ENCODE data around the gene OSBPL10.

OSBPL10 gene

DNA sequence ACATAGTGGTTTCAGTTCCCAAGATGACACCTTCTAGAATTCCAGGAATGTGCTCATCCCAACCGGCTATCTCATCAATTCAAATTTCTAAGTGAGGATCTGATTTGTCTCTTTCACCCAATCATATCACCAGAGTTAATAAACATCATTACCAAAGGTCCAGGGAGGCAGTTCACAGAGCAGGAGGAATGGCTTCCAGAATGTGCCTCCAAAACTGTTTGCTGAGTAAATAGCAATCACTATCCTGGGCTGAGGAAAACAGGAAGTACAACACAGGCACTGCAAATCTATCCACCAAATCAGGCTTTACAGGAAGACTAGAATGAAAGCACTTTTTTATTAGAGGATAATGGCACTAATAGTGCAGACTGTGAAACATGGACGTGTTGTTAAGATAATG lies 61.5 kb downstream of the OSBPL10 start:
- DNase-seq, result no peak

DNA sequence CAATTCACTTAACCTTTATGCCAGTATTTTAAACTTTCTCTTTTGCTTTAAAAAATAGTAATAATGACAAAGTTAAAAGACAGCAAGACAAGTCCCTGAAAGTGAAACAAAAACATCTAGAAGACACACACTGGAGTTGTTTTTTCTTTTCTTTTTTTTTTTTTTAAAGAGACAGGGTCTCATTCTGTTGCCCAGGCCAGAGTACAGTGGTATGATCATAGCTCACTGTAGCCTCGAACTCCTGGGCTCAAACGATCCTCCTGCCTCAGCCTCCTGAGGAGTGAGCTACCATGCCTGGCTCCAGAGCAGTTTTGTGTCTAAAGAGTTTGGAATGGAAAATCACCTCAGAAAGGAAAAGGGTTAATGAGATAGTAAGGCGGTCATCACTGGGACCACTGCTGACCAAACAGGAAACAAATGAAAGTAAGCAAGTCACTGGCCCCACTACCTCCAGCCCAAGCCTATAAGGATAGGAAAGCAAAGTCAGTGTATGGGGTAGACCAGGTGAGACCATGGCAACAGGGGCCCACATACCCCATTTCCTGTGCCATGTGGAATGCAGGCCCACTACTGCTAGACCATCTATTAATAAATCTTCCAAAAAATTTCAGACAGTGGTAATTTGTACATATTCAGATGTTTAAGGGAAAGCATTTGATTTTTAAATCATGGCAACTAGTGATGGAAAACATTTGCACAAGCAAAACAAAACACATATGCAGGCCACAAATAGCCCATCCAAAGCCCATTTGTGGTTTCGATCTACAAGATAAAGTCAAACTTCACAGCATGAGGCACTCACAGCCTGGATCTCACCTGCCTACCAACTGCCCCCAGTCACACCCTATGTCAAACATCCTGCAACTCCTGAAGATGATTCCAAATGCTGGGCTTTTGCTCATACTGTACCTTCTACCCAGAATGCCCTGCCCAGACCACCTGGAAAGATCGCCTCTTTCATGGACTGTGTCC lies 62.6 kb downstream of the OSBPL10 start:
- no peak for DNase-seq

DNA sequence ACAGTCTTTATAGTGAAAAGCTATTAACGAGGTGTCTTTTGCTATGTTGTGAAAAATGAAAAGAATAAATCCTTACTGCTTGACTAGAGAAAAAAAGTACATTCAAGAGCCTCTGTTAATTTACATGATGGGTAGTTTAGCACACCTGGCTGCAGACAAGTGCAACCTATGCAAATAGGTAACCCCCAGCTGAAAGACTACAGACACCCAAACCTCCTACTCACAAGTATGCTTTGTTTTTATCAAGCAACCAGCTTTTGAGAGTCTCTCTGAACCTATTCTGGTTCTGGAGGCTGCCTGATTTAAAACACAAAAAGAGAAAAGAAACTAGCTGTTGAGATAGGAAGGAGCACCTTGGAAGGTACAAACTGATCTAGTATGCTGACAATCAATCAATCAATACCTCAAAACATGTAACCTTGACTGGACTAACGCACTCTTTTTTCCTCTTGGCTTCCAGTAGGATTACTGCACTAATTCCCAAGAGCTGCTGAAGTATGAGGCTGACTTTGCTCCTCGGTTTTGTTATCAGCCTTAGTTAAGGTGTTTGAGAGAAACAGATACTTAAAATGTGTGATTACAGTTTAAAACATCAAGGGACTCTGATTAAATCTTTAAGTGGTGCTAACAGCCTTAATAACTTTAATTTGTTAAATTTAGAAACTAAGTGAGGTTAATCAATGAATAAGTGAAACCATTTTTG lies 63.6 kb downstream of the OSBPL10 start:
- no peak for DNase-seq

- DNase-seq, result no peak
These were observed 69.4 kb downstream of the OSBPL10 start for GRCh38 chr3:31911643-31912042.

DNA sequence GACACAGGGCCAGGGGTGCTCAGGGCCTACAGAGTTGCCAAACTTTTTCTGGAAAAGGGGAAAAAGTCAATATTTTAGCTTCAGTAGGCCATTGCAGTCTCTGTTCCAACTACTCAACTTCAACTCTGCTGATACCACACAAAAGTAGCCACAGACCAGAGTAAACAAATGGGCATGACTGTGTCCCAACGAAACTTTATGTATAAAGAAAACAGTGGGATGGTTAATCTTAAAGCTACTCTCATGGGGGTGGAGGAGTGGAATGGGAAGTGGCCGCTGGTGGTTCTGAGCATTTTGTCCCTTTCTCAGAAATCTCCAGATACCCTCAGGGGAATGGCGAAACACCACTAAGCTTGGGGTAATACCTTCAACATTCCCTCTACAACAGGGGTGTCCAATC lies 69.9 kb downstream of the OSBPL10 start:
- DNase-seq, result no peak

- no peak for DNase-seq
These were observed 71.6 kb downstream of the OSBPL10 start for GRCh38 chr3:31909455-31909854.

GRCh38 chr3:31908391-31909097 lies 72.5 kb downstream of the OSBPL10 start:
- no peak for DNase-seq

DNA sequence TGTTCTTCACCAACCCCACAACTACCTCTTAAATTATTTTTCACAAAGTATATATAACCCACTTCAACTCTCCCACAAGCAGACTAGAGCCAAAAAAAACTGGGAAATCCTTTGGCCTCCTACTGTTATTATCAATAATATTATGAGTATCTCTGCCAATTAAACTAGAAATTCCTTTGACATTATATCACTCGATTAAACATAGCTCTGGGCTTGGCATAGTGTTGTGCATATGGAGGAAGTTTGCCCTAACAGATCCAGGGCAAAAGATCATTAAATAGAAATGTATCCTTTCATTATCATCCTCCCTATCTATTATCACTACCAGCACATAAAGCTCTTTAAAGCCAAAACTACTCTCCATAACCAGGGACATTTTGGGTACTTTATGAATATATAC lies 74.9 kb downstream of the OSBPL10 start:
- DNase-seq, result no peak

DNA sequence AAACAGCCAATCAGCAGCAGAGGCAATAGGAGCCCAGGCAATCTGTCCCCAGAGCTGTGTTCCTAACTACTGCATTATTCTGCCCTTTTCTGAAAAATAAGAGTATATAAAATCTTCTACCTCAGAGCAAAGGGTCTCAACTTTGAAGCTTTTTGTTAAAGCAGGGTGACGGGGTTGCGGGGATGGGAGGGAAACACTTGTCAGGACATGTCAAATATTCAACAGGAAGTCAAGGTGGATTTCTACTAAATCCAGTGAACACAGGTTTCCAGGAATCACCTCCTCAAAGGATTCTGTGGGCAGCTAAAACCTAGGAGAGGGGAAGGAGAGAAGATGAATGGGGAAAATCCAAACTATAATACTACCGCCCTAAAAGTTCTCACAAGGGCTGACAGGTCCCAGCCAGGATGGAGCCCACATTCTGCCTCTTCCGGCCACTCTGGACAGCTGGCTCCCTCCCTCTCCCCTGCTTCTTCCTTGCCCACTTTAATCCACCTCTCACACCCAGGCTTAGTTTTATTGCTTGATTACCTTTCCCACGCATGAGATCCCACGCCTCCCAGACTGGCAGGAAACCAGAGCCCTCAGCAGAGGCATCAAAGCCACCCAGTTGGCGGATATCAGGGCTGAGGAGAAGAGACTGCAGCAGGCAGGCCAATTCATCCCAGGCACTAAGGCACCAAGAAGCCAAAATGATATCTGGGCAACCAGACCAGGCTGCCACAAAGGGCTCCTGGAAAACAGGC lies 77.2 kb downstream of the OSBPL10 start:
- no peak for DNase-seq

DNA sequence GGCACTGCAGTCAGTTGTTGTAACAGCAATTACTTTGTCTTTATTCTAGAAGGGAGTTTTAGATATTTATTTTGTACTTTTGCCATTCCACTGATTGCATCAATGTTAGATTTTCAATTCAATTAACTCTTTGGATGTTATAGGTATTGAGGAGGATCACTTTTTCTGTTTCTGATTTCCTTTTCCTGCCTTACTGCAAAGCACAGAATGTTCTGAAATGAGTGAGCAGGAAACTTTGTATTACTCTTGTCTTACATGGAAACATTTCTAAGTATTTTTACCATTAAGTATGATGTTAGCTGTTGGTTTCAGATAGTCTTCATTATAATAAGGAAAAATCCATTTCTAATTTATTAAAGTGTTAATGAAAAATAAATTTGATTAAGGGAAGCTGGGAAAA lies 80.5 kb downstream of the OSBPL10 start:
- DNase-seq, result no peak

DNA sequence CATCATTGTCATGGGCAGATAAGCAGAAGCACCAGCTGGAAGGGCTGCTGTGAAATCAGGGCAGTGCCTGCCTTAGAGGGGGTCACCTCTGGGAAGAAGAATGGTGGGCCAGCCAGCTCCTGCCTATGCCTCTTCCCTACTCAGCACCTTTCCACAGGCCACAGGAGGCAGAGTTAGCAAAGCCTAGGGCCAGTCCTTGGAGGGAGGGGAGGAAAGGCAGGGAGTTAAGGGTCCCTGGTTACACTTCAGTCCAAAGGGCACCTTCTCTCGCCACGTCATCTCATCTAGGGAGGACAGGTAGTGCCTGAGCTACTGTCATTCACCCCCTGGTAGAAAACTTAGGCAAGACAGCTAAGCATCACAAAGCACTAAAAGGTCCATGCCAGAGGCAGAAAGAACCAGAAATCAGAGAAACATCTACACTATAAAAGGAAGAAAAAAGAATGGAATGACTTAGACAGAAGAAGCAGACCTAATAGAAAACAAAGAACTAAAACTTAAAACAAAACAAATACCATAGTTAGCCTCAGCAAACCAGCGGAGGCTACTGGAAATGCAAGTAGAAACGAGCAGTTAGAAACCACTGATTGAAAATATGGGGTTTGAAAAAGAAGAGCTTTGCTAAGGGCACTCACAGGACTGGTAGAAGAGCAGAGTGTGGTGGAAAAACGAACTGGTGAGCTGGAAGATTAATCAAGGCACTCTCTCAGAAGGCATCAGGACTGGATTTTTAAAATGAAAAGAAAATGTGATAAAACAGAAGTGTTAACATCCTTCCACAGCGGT lies 84.2 kb downstream of the OSBPL10 start:
- no peak for DNase-seq

- DNase-seq, result no peak
These were observed 85.0 kb downstream of the OSBPL10 start for GRCh38 chr3:31896026-31896425.

DNA sequence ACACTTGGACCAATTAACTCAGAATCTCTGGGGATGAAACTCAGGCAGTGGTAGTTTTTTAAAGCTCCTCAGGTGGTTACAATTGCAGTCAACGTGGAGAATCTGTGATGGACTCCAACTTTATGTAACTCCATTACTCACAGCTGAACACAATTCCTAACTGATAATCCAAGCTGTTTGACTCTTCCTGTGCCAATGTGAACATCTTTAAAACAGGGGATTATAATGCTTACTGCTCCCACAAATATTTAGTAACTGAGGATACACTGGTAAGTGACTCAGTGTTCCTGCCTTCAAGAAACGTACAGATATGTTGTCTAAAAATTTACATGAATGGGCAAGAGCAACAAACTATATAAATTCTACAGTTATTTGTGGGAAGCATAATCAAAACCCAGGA lies 85.6 kb downstream of the OSBPL10 start:
- no peak for DNase-seq

GRCh38 chr3:31892916-31893573 lies 88.0 kb downstream of the OSBPL10 start:
- no peak for DNase-seq

- DNase-seq, result no peak
These were observed 88.6 kb downstream of the OSBPL10 start for GRCh38 chr3:31892500-31892899.

DNA sequence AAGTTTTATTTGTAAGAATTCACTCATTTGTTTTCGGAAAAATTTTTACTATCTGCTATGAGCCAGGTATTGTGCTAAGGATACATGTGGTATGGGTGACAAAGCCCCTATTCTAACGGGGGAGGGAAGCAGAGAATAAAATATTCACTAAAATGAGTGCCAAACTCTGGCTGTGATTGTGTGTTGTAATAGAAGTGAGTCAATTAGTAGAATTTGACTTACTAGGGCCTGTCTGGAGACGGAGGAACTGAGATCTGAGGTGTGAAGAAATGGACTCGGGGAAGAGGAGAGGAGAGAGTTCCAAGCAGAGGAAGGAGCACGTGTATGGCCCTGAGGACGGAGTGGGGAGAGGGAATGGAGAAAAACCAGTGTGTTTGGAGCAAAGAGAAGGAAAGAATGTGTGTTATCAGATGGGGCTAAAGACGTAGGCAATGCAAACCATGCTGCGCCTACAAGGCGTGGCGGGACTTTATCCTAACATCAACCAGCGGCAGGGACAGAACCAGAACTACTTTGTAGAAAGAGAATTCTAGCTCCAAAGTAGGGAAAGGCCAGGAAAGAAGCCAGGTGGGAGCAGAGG lies 89.1 kb downstream of the OSBPL10 start:
- DNase-seq, result no peak

DNA sequence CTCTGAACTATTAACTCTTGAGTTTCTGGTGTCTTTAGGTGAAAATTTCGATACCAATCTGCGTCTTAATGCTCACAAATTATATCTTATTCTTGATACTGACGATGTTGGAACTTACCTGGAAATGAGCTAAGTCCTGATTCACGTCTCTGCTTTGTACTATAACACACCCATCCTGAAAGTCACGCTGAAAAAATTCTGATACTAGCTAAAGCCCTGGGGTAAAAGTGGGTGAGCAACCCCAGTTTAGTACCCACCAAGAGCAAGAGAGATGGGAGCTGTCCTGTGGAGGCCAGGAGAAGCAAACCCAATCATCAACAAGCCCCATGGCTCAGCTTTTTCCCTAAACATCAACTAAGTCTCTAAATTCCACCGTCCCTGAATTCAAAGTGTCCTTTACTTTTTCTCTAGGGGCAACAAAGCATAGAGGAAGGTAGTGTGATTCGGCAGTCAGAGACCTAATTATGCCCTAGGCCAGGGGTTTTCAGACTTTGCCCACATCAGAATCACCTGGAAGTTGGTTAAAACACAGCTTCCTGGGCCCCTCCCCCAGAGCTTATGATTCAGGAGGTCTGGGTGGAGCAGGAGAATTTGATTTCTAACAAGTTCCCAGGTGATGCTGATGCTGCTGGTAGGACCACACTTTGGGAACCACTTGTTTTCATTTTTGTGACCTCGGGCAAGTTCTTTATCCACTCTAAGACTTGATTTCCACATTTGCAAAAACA lies 90.2 kb downstream of the OSBPL10 start:
- DNase-seq, result no peak

DNA sequence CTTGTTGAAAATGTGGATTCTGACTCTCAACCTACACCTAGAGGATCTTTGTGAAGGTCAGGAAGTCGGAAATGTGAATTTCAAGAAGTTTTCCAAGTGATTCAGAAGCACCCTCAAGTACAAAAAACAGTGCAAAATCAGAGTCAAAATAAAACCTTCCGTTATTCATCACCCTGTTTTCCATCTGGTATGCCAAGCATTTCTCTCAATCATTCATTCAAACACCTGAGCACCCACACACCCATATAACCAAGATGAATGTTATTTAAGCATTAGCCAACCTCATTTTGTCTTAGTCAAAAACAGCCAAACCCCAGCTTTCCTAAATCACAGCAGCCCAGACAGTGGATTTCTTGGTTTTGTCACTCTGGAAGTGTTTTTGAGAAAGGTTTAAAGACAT lies 91.1 kb downstream of the OSBPL10 start:
- DNase-seq, result no peak

DNA sequence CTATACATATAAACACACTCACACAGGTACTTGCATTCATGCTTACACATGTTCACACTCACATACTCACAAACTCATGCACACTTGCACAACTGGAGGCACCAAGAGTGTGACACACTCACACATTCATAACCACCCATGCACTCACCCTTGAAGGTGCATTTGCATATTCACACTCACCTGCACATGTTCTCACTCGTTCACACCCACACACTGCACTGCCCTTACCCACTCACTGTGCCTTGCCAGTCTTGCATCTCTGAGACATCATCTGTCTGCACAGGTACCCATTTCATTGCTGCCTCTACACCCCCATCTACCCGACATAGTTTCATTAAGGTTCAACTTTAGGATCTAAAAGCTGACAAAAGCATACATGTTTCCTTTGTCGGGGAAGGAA lies 95.8 kb downstream of the OSBPL10 start:
- no peak for DNase-seq

DNA sequence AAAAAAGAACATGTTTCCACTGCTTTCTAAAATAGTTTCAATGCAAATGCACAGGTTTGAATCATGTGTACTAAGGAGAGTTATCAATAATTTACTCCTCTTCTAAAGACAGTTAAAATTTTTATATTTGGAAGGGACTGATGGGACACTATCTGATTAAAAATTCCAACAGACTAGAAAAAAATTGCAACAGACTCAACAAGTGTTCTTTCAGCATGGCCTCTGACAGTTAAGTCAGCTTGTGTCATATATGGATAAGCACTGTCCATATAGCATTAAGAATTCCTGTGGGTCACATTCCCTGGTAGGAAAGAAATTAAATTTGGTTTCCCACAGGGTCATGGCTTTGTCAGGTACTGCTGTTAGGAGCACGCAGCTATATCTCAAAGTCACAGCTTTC lies 96.8 kb downstream of the OSBPL10 start:
- no peak for DNase-seq
